Common myeloid progenitor, CD34-positive (primary cell): ENCODE results near the gene PTPRD.
A peak's percentile ranks its signal among the peaks of the same experiment; 100 is the strongest.

Experiments used
- CTCF ChIA-PET: fragments of 350-600 bp; sonication (Branson Sonifier 250); formaldehyde crosslinking; loops from one replicate; lab custom pipeline; 2021; ENCODE audit warnings: antibody characterized with exemption; lab: Charles Lee
- POLR2A ChIA-PET: fragments of 350-600 bp; sonication (Branson Sonifier 250); formaldehyde crosslinking; loops from one replicate; lab custom pipeline; 2021; ENCODE audit warnings: antibody characterized with exemption; lab: Charles Lee
- DNase-seq, 3 donors: peaks; one replicate each; pipeline versions ENCODE4 v3.0.0 to v3.0.0-alpha.2; 2013
- H3K27ac ChIP-seq, 2 experiments: 1 replicate in 1 of 2; 2 replicates in 1 of 2; pipeline ENCODE4 v1.7.0; 2013; ENCODE audit warnings: inconsistent platforms in 2 of 2, low read length in 2 of 2, mild to moderate bottlenecking in 2 of 2, low read depth in 1 of 2, moderate library complexity in 1 of 2; ENCODE audit not compliant: severe bottlenecking in 2 of 2, insufficient read depth in 1 of 2, poor library complexity in 1 of 2
- H3K27me3 ChIP-seq, 5 experiments: replicated peaks in 2 of 5; 1 replicate in 3 of 5; 2 replicates in 2 of 5; pipeline versions ENCODE4 v1.6.1 to v1.7.0; 2013; ENCODE audit warnings: low read length in 4 of 5, mild to moderate bottlenecking in 2 of 5, moderate library complexity in 2 of 5, inconsistent platforms in 1 of 5; ENCODE audit not compliant: insufficient read depth in 5 of 5, control insufficient read depth in 4 of 5
- H3K36me3 ChIP-seq, 4 experiments: 1 replicate in 2 of 4; 2 replicates in 2 of 4; pipeline versions ENCODE4 v1.6.1 to v1.7.0; 2013; ENCODE audit warnings: low read length in 3 of 4, control low read depth in 1 of 4, mild to moderate bottlenecking in 1 of 4; ENCODE audit not compliant: control insufficient read depth in 4 of 4, insufficient read depth in 4 of 4
- H3K4me1 ChIP-seq, 4 experiments: 1 replicate in 3 of 4; 2 replicates in 1 of 4; pipeline versions ENCODE4 v1.6.1 to v1.7.1; 2013; ENCODE audit warnings: low read length in 3 of 4, mild to moderate bottlenecking in 3 of 4, control low read depth in 1 of 4, inconsistent platforms in 1 of 4, moderate library complexity in 1 of 4; ENCODE audit not compliant: control insufficient read depth in 4 of 4, insufficient read depth in 4 of 4; ENCODE audit errors: control extremely low read depth in 1 of 4
- H3K4me3 ChIP-seq, 7 experiments: 1 replicate in 4 of 7; 2 replicates in 3 of 7; pipeline versions ENCODE4 v1.5.1 to v1.7.0; 2013; ENCODE audit warnings: mild to moderate bottlenecking in 7 of 7, low read length in 6 of 7, moderate library complexity in 6 of 7, inconsistent platforms in 2 of 7, low read depth in 2 of 7, control low read depth in 1 of 7; ENCODE audit not compliant: insufficient read depth in 4 of 7, control insufficient read depth in 1 of 7; ENCODE audit errors: extremely low read depth in 1 of 7
- H3K9me3 ChIP-seq, 5 experiments: 1 replicate in 4 of 5; 2 replicates in 1 of 5; pipeline versions ENCODE4 v1.6.1 to v1.7.1; 2013; ENCODE audit warnings: low read length in 4 of 5, mild to moderate bottlenecking in 2 of 5, inconsistent platforms in 1 of 5, low read depth in 1 of 5, moderate library complexity in 1 of 5; ENCODE audit not compliant: control insufficient read depth in 4 of 5, insufficient read depth in 2 of 5; ENCODE audit errors: control extremely low read depth in 1 of 5
- WGBS: methylation state at CpG from one replicate; pipeline ENCODE4 v1.1.5; 2013; ENCODE audit not compliant: insufficient coverage; 5-methylcytosine and 5-hydroxymethylcytosine counted together

Gene PTPRD

DNA sequence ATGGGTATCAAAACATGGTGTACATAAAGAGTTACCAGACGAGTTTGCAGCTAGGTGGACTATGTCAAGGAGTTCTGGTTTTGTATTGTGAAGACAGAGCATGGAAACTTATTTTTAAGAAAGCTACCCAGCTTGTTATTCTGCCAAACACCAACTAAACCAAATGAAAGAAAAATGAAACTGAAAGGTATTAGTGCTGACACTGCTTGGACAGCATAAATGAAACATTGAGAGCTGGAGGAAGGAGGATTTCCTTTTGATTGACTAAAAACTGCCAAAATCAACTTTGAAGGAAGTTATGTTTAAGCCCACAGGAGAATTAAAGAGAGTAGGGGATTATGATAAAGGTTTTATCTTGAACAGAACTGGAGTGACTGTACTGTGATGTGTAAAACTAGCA lies 766.2 kb downstream of the PTPRD start:
- ChIA-PET POLR2A (no interaction called here), CTCF (no interaction called here)
- H3K9me3 ChIP-seq: no peaks in the 10 kb centered on the region
- H3K27me3 ChIP-seq: no peaks in the 10 kb centered on the region
- peak overlapping the region in 5 of 7 experiments; percentile 21 to 67 (median 50) for H3K4me3 ChIP-seq
- H3K27ac ChIP-seq: peak overlapping the region; percentile 57 to 77
- WGBS: no CpG with 5 or more reads among the region's 1 CpG
- DNase-seq: peak; percentile 39 to 87 (median 79)
- peaks cover 5 to 27% (median 14%) of the 10 kb centered on the region in 4 experiments for H3K4me1 ChIP-seq
- H3K36me3 ChIP-seq: no peaks in the 10 kb centered on the region

- H3K4me1 ChIP-seq: no peaks in the 10 kb centered on the region
- POLR2A ChIA-PET: no interaction called here
- H3K9me3 ChIP-seq: peaks cover 0 to 8% (median 0%) of the 10 kb centered on the region in 5 experiments
- CTCF ChIA-PET: interaction anchor here (2.3 kb wide), 1 partner anchor 15 kb away, joined by 7 read pairs; no protein-coding TSS in a partner anchor
- no peak for DNase-seq
- no peaks in the 10 kb centered on the region for H3K36me3 ChIP-seq
- no peaks in the 10 kb centered on the region for H3K27me3 ChIP-seq
- H3K4me3 ChIP-seq: no peak overlapping the region
- H3K27ac ChIP-seq: no peak overlapping the region
Measured at GRCh38 chr9:9820436-9820835, 792.4 kb downstream of the PTPRD start.

GRCh38 chr9:9819886-9820285 lies 792.9 kb downstream of the PTPRD start:
- peaks cover 0 to 8% (median 0%) of the 10 kb centered on the region in 5 experiments for H3K9me3 ChIP-seq
- ChIA-PET POLR2A (no interaction called here), CTCF (interaction anchor here (2.3 kb wide), 1 partner anchor 14 kb away, joined by 7 read pairs; no protein-coding TSS in a partner anchor)
- DNase-seq: no peak
- H3K4me1 ChIP-seq: no peaks in the 10 kb centered on the region
- 100% methylated on average over 4 of the region's 5 CpGs for WGBS
- no peak overlapping the region for H3K27ac ChIP-seq
- H3K4me3 ChIP-seq: no peak overlapping the region
- no peaks in the 10 kb centered on the region for H3K27me3 ChIP-seq
- H3K36me3 ChIP-seq: no peaks in the 10 kb centered on the region

DNA sequence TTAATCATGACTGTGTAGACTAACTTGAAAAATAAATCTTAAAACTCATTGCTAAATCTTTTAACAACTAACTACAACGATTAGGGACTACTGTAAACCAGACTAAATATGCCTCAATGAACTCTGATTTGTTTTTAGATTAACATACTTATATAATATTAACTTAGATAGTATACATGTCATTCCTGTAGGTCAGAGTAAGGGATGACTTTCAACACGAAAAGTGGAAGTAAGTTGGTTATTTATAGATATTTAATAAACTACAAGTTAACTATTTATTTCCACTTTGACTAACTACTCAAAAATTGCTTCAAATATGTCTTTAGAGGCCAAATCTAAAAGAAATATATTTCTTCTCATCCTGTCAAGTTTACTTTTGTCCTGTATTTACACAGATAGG lies 795.6 kb downstream of the PTPRD start:
- H3K27me3 ChIP-seq: no peaks in the 10 kb centered on the region
- no peak overlapping the region for H3K27ac ChIP-seq
- H3K36me3 ChIP-seq: no peaks in the 10 kb centered on the region
- H3K4me3 ChIP-seq: no peak overlapping the region
- no peaks in the 10 kb centered on the region for H3K4me1 ChIP-seq
- WGBS: no CpG with 5 or more reads among the region's 2 CpGs
- H3K9me3 ChIP-seq: peaks cover 0 to 6% (median 0%) of the 10 kb centered on the region in 5 experiments
- no peak for DNase-seq
- CTCF ChIA-PET: no interaction called here
- POLR2A ChIA-PET: no interaction called here

DNA sequence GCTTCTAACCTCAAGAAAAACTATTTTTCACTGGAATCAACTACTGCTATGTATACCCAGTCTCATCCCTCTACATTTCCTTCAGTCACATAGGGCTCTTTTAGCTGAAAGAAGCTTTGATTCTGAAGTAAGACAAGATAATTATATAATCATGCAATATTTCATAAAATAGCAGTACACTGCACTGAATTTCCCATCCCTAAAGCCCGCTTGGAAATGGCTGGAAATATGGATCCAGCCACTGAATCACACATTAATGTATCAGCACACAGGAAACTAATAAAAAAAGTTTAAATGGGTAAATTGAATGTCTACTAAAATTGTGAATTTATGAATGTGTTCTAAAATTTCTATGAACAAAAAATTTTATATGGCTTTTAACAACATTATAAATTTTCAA lies 808.7 kb downstream of the PTPRD start:
- no peaks in the 10 kb centered on the region for H3K9me3 ChIP-seq
- CTCF ChIA-PET: no interaction called here
- no peaks in the 10 kb centered on the region for H3K36me3 ChIP-seq
- DNase-seq: no peak
- no peaks in the 10 kb centered on the region for H3K27me3 ChIP-seq
- H3K27ac ChIP-seq: no peak overlapping the region
- no peak overlapping the region for H3K4me3 ChIP-seq
- WGBS: no CpG with 5 or more reads among the region's 1 CpG
- POLR2A ChIA-PET: no interaction called here
- H3K4me1 ChIP-seq: no peaks in the 10 kb centered on the region

DNA sequence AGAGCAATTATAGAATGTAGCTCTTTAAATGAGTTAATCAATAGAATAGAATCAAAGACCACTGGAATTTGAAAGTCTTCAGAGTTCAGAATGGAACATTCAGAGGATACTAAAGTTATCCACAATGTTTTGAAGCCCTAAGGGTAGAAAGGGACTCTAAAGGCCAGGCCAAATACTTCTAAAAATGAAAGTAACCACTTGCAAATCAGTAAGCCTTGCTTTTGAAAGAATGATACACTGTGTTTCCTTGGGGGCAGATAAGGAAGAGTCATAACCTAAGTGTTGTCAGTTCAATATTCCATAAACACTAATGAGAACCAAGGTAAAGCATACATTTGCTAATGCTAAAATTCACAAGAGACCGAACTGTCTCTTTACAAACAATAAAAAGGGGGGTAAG lies 813.5 kb downstream of the PTPRD start:
- H3K4me3 ChIP-seq: no peak overlapping the region
- ChIA-PET POLR2A (no interaction called here), CTCF (no interaction called here)
- no CpG with 5 or more reads among the region's 1 CpG for WGBS
- H3K9me3 ChIP-seq: no peaks in the 10 kb centered on the region
- no peaks in the 10 kb centered on the region for H3K4me1 ChIP-seq
- no peak overlapping the region for H3K27ac ChIP-seq
- H3K27me3 ChIP-seq: no peaks in the 10 kb centered on the region
- DNase-seq: no peak
- H3K36me3 ChIP-seq: no peaks in the 10 kb centered on the region

GRCh38 chr9:9792144-9792857 lies 820.5 kb downstream of the PTPRD start:
- CTCF ChIA-PET: interaction anchor here (0.6 to 6.6 kb wide), 11 partner anchors 8 to 439 kb away, joined by 3 to 63 read pairs (median 4); no protein-coding TSS in a partner anchor

More at GRCh38 chr9:9792144-9792857, 820.5 kb downstream of the PTPRD start:
- Histone ChIP-seq H3K27ac (no peak overlapping the region), H3K9me3 (no peaks in the 10 kb centered on the region), H3K4me3 (no peak overlapping the region), H3K27me3 (no peaks in the 10 kb centered on the region), H3K36me3 (no peaks in the 10 kb centered on the region), H3K4me1 (peaks cover 0 to 8% (median 5%) of the 10 kb centered on the region in 4 experiments)
- peak in 2 of 3 donors; percentile 40 to 58 for DNase-seq
- POLR2A ChIA-PET: no interaction called here
- WGBS: no CpG with 5 or more reads among the region's 1 CpG
